ACC112 (cell line): ENCODE results near the gene WDR70.
A peak's percentile ranks its signal among the peaks of the same experiment; 100 is the strongest.
"Not testable (repeated sequence)": the region's sequence is repeated elsewhere in the genome, so short reads cannot be mapped to it uniquely, and the experiment has no call there.

Experiments
- H2AFZ ChIP-seq: fragments of 200-600 bp; sonication (generic); one replicate; pipeline ENCODE4 v1.6.0; 2017; ENCODE audit warnings: antibody characterized with exemption, low read length; ENCODE audit not compliant: unreplicated experiment
- H3K27ac ChIP-seq: fragments of 200-600 bp; sonication (generic); 2 replicates; pipeline ENCODE4 v1.5.1; 2014; ENCODE audit warnings: low read depth, mild to moderate bottlenecking, antibody characterized with exemption, low read length, moderate library complexity
- H3K27me3 ChIP-seq: fragments of 200-600 bp; sonication (generic); 2 replicates; pipeline ENCODE4 v1.6.1; 2014; ENCODE audit warnings: mild to moderate bottlenecking, antibody characterized with exemption, low read length, moderate library complexity, mixed read lengths; ENCODE audit not compliant: insufficient read depth
- H3K36me3 ChIP-seq: fragments of 200-600 bp; sonication (generic); 2 replicates; pipeline ENCODE4 v1.6.1; 2016; ENCODE audit warnings: mild to moderate bottlenecking, antibody characterized with exemption, low read length, moderate library complexity, mixed read lengths; ENCODE audit not compliant: insufficient read depth
- H3K4me1 ChIP-seq: fragments of 200-600 bp; sonication (generic); one replicate; pipeline ENCODE4 v1.6.1; 2016; ENCODE audit warnings: low read length, mixed read lengths; ENCODE audit not compliant: insufficient read depth, unreplicated experiment, control insufficient read depth
- H3K4me3 ChIP-seq: fragments of 200-600 bp; sonication (generic); 2 replicates; pipeline ENCODE4 v1.5.1; 2014; ENCODE audit warnings: mild to moderate bottlenecking, low read depth, low read length
- H3K79me2 ChIP-seq: fragments of 200-600 bp; sonication (generic); one replicate; pipeline ENCODE4 v1.6.0; 2016; ENCODE audit warnings: low read length; ENCODE audit not compliant: control insufficient read depth, unreplicated experiment, insufficient read depth

The WDR70 gene

GRCh38 chr5:37772255-37772654 is 393.1 kb downstream of the WDR70 start:
- Histone ChIP-seq H3K36me3 (no peaks in the 10 kb centered on the region), H3K4me1 (peaks cover 26% of the 10 kb centered on the region), H3K27me3 (no peaks in the 10 kb centered on the region), H2AFZ (no peak overlapping the region), H3K4me3 (no peak overlapping the region), H3K27ac (peak overlapping the region; percentile 65), H3K79me2 (no peaks in the 10 kb centered on the region)

GRCh38 chr5:37773809-37774208 is 394.7 kb downstream of the WDR70 start:
- Histone ChIP-seq H3K36me3 (no peaks in the 10 kb centered on the region), H3K4me1 (peaks cover 26% of the 10 kb centered on the region), H3K4me3 (no peak overlapping the region), H2AFZ (no peak overlapping the region), H3K79me2 (no peaks in the 10 kb centered on the region), H3K27me3 (no peaks in the 10 kb centered on the region), H3K27ac (no peak overlapping the region)

GRCh38 chr5:37774912-37775483 is 395.9 kb downstream of the WDR70 start:
- H3K36me3 ChIP-seq: no peaks in the 10 kb centered on the region
- no peak overlapping the region for H2AFZ ChIP-seq
- no peak overlapping the region for H3K27ac ChIP-seq
- H3K27me3 ChIP-seq: no peaks in the 10 kb centered on the region
- H3K79me2 ChIP-seq: no peaks in the 10 kb centered on the region
- H3K4me1 ChIP-seq: peaks cover 26% of the 10 kb centered on the region
- no peak overlapping the region for H3K4me3 ChIP-seq

DNA sequence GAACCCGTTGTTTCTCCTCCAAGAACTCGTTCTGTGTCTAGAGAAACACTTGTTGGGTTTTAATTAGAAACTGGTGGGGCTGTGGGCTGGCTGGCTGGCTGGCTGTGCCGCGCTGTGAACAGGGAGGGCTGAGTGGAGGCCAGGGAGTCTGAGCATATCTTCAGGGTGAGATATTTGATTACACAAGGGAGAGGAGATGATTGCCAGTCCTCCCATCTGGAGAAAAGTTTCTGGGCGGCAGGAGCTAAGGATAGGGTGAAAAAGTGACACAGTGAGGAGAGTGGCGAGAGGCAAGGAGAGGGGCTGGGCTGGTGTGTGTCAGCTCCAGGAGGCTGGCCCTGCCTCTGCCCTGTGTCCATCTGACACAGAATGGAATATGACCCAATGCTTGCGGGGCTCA is 397.7 kb downstream of the WDR70 start:
- no peaks in the 10 kb centered on the region for H3K27me3 ChIP-seq
- H3K4me1 ChIP-seq: peaks cover 9% of the 10 kb centered on the region
- no peaks in the 10 kb centered on the region for H3K79me2 ChIP-seq
- no peak overlapping the region for H2AFZ ChIP-seq
- no peaks in the 10 kb centered on the region for H3K36me3 ChIP-seq
- no peak overlapping the region for H3K27ac ChIP-seq
- H3K4me3 ChIP-seq: no peak overlapping the region

GRCh38 chr5:37777432-37778130 is 398.5 kb downstream of the WDR70 start:
- Histone ChIP-seq H3K27me3 (no peaks in the 10 kb centered on the region), H3K79me2 (no peaks in the 10 kb centered on the region), H3K4me1 (peaks cover 1% of the 10 kb centered on the region), H3K27ac (no peak overlapping the region), H3K4me3 (no peak overlapping the region), H2AFZ (no peak overlapping the region), H3K36me3 (no peaks in the 10 kb centered on the region)

- H3K4me1 ChIP-seq, H3K4me3 ChIP-seq, H2AFZ ChIP-seq, H3K36me3 ChIP-seq, H3K27me3 ChIP-seq, H3K79me2 ChIP-seq, H3K27ac ChIP-seq: not testable (repeated sequence)
Measured at GRCh38 chr5:37781409-37781808, 402.3 kb downstream of the WDR70 start.

GRCh38 chr5:37786416-37786815 is 407.3 kb downstream of the WDR70 start:
- Histone ChIP-seq H2AFZ (no peak overlapping the region), H3K79me2 (no peaks in the 10 kb centered on the region), H3K4me3 (no peak overlapping the region), H3K4me1 (peaks cover 10% of the 10 kb centered on the region), H3K27ac (no peak overlapping the region), H3K27me3 (no peaks in the 10 kb centered on the region), H3K36me3 (no peaks in the 10 kb centered on the region)

- Histone ChIP-seq H3K27ac (no peak overlapping the region), H3K4me1 (peaks cover 10% of the 10 kb centered on the region), H3K27me3 (no peaks in the 10 kb centered on the region)
Measured at GRCh38 chr5:37786862-37787519, 407.9 kb downstream of the WDR70 start.

GRCh38 chr5:37787742-37788141 is 408.6 kb downstream of the WDR70 start:
- no peaks in the 10 kb centered on the region for H3K79me2 ChIP-seq
- H3K4me1 ChIP-seq: peaks cover 10% of the 10 kb centered on the region
- H2AFZ ChIP-seq: no peak overlapping the region
- no peaks in the 10 kb centered on the region for H3K36me3 ChIP-seq
- no peaks in the 10 kb centered on the region for H3K27me3 ChIP-seq
- H3K4me3 ChIP-seq: no peak overlapping the region
- no peak overlapping the region for H3K27ac ChIP-seq

More at GRCh38 chr5:37786862-37787519, 407.9 kb downstream of the WDR70 start:
- H3K79me2 ChIP-seq: no peaks in the 10 kb centered on the region
- no peak overlapping the region for H3K4me3 ChIP-seq
- no peak overlapping the region for H2AFZ ChIP-seq
- H3K36me3 ChIP-seq: no peaks in the 10 kb centered on the region

DNA sequence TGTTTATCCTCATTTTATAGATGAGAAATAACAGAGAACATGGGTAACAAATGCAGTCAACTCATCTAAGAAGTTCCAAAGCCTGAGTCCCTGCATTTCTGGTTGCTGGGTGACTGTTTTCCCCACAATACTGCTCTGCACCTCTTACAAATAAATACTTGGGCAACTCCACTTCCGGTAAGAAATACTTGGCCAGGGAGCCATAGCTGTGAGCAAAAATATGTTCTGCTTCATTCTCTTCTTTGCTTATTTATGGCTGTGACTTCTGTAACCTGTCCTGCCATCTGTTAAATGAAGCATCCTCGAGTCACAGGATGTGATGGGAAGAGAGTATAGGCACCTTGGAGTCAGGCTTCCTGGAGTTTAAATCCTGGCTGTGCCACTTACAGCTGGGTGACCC is 410.9 kb downstream of the WDR70 start:
- Histone ChIP-seq H3K4me1 (peaks cover 10% of the 10 kb centered on the region), H3K79me2 (no peaks in the 10 kb centered on the region), H3K36me3 (no peaks in the 10 kb centered on the region), H3K4me3 (no peak overlapping the region), H2AFZ (no peak overlapping the region), H3K27me3 (no peaks in the 10 kb centered on the region), H3K27ac (no peak overlapping the region)

DNA sequence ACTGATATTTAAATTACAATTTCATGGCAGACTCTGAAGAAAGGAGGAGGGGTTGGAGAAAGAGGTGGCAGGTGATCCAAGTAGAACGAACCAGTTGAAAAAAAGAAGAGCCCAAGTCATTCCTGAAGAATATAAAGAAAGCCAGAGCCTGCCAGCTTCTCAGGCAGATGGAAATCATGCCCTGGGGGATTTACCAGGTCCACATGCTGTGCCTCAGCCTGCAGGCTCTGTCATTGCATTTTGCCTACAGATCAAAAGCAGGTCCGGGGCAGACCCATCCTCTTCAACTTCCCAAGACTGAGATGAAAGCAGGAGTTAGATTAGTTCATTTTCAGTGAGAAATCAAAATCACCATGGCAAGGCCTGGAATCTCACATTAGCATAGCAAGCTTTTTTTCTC is 412.2 kb downstream of the WDR70 start:
- H3K79me2 ChIP-seq: no peaks in the 10 kb centered on the region
- H3K36me3 ChIP-seq: no peaks in the 10 kb centered on the region
- H2AFZ ChIP-seq: no peak overlapping the region
- no peaks in the 10 kb centered on the region for H3K27me3 ChIP-seq
- peaks cover 10% of the 10 kb centered on the region for H3K4me1 ChIP-seq
- H3K27ac ChIP-seq: no peak overlapping the region
- H3K4me3 ChIP-seq: no peak overlapping the region
